Loucy (cell line): Measurements from ENCODE around the gene SLC9C2.

Experiments used
- CTCF ChIP-seq: fragments of 200-600 bp; sonication (generic); conservative IDR thresholded peaks from 2 replicates; pipeline ENCODE4 v1.5.1; 2014; ENCODE audit warnings: mild to moderate bottlenecking, antibody characterized with exemption, low read length
- EZH2phosphoT487 ChIP-seq: fragments of 200-600 bp; IDR thresholded peaks from 2 replicates; pipeline ENCODE4 v1.6.1; 2018; ENCODE audit warnings: antibody characterized with exemption, mild to moderate bottlenecking, moderate library complexity, borderline replicate concordance

GRCh38 chr1:173554541-173555250 is 48.2 kb downstream of the SLC9C2 start:
- no peak for TF ChIP-seq CTCF
- no peak for TF ChIP-seq EZH2phosphoT487
